COLO668 (cell line): Measurements from ENCODE around the gene ZNF365.

Source experiments
- DNase-seq: peaks from one replicate; lab custom pipeline; 2025; ENCODE audit not compliant: unreplicated experiment; lab: John Stamatoyannopoulos, UW

The ZNF365 gene

GRCh38 chr10:62413652-62414051 is 39.5 kb downstream of the ZNF365 start:
- DNase-seq = no peak

GRCh38 chr10:62414359-62414758 is 40.2 kb downstream of the ZNF365 start:
- no peak for DNase-seq

GRCh38 chr10:62422068-62422590 is 48.0 kb downstream of the ZNF365 start:
- DNase-seq = no peak

- no peak for DNase-seq
Measured at GRCh38 chr10:62424026-62424425, 49.9 kb downstream of the ZNF365 start.

GRCh38 chr10:62426086-62426485 is 51.9 kb downstream of the ZNF365 start:
- no peak for DNase-seq

- DNase-seq = no peak
Measured at GRCh38 chr10:62426600-62426999, 52.4 kb downstream of the ZNF365 start.

GRCh38 chr10:62430881-62431280 is 56.7 kb downstream of the ZNF365 start:
- DNase-seq = no peak

- no peak for DNase-seq
Measured at GRCh38 chr10:62433181-62433692, 59.1 kb downstream of the ZNF365 start.

GRCh38 chr10:62433901-62434300 is 59.7 kb downstream of the ZNF365 start:
- no peak for DNase-seq

GRCh38 chr10:62437696-62438095 is 63.5 kb downstream of the ZNF365 start:
- peak; percentile 5 for DNase-seq

GRCh38 chr10:62442006-62442405 is 67.8 kb downstream of the ZNF365 start:
- DNase-seq = no peak

- DNase-seq = no peak
Measured at GRCh38 chr10:62442894-62443669, 68.9 kb downstream of the ZNF365 start.

GRCh38 chr10:62443866-62444265 is 69.7 kb downstream of the ZNF365 start:
- DNase-seq = no peak

GRCh38 chr10:62446627-62447026 is 72.5 kb downstream of the ZNF365 start:
- no peak for DNase-seq

GRCh38 chr10:62450912-62451610 is 76.9 kb downstream of the ZNF365 start:
- no peak for DNase-seq

- DNase-seq = no peak
Measured at GRCh38 chr10:62451611-62451975, 77.4 kb downstream of the ZNF365 start.
